ENCODE data around the gene ZGRF1.

GRCh38 chr4:112492321-112492720 lies 144.4 kb downstream of the ZGRF1 start:
- TF ChIP-seq EZH2 (IDR thresholded peaks at IDR 0.05) (no peak), CTCF (IDR thresholded peaks at IDR 0.05) (no peak)
